OCI-LY1 (cell line): ENCODE measurements around the gene MAGI2.

Experiments
- H2AFZ ChIP-seq: fragments of 200-600 bp; sonication (generic), shearing (Covaris generic); 2 replicates; pipeline ENCODE4 v1.6.0; 2014; ENCODE audit warnings: antibody characterized with exemption, mild to moderate bottlenecking, low read length
- H3F3A ChIP-seq: fragments of 200-600 bp; sonication (generic), shearing (Covaris generic); 2 replicates; pipeline ENCODE4 v1.6.0; 2014; ENCODE audit warnings: mild to moderate bottlenecking, antibody characterized with exemption, low read length, moderate library complexity; ENCODE audit not compliant: insufficient read depth
- H3K27ac ChIP-seq: fragments of 200-600 bp; sonication (generic); 2 replicates; pipeline ENCODE4 v1.5.1; 2014; ENCODE audit warnings: low read length, mixed run types, mild to moderate bottlenecking, low read depth; ENCODE audit not compliant: poor library complexity, severe bottlenecking
- H3K27me3 ChIP-seq: fragments of 200-600 bp; sonication (generic); 2 replicates; pipeline ENCODE4 v1.6.0; 2014; ENCODE audit warnings: antibody characterized with exemption, mild to moderate bottlenecking, low read length, moderate library complexity; ENCODE audit not compliant: insufficient read depth
- H3K36me3 ChIP-seq: fragments of 200-600 bp; sonication (generic); 2 replicates; pipeline ENCODE4 v1.6.1; 2014; ENCODE audit warnings: mild to moderate bottlenecking, antibody characterized with exemption, low read length, moderate library complexity, mixed read lengths; ENCODE audit not compliant: insufficient read depth
- H3K4me1 ChIP-seq: fragments of 200-600 bp; sonication (generic); 2 replicates; pipeline ENCODE4 v1.5.1; 2014; ENCODE audit warnings: mild to moderate bottlenecking, low read length, moderate library complexity; ENCODE audit not compliant: insufficient read depth, severe bottlenecking
- H3K4me2 ChIP-seq: fragments of 200-600 bp; sonication (generic), shearing (Covaris generic); 2 replicates; pipeline ENCODE4 v1.6.1; 2014; ENCODE audit warnings: low read length
- H3K4me3 ChIP-seq: fragments of 200-600 bp; sonication (generic); 2 replicates; pipeline ENCODE4 v1.5.1; 2014; ENCODE audit warnings: low read length, low read depth, mild to moderate bottlenecking, mixed read lengths; ENCODE audit not compliant: poor library complexity, severe bottlenecking
- H3K79me2 ChIP-seq: fragments of 200-600 bp; shearing (Covaris generic); 2 replicates; pipeline ENCODE4 v1.6.1; 2016; ENCODE audit warnings: mixed run types, low read length, mixed read lengths; ENCODE audit not compliant: insufficient read depth
- H3K9ac ChIP-seq: fragments of 200-600 bp; sonication (generic), shearing (Covaris generic); 2 replicates; pipeline ENCODE4 v1.6.1; 2014; ENCODE audit warnings: mild to moderate bottlenecking, low read length, mixed read lengths
- H3K9me2 ChIP-seq: fragments of 200-600 bp; sonication (generic), shearing (Covaris generic); 2 replicates; pipeline ENCODE4 v1.6.1; 2014; ENCODE audit warnings: low read depth, mild to moderate bottlenecking, low read length, mixed read lengths
- H3K9me3 ChIP-seq: fragments of 200-600 bp; shearing (Covaris generic); 2 replicates; pipeline ENCODE4 v1.6.1; 2014; ENCODE audit warnings: low read length, mixed read lengths
- H4K20me1 ChIP-seq: fragments of 200-600 bp; sonication (generic), shearing (Covaris generic); 2 replicates; pipeline ENCODE4 v1.6.0; 2016; ENCODE audit warnings: mild to moderate bottlenecking, low read length; ENCODE audit not compliant: insufficient read depth
- EZH2 ChIP-seq: fragments of 200-600 bp; sonication (generic), shearing (Covaris generic); IDR thresholded peaks from 2 replicates; pipeline ENCODE4 v1.8.0; 2017; ENCODE audit warnings: borderline replicate concordance, mixed run types, mild to moderate bottlenecking, antibody characterized with exemption, low read length, moderate library complexity, mixed read lengths
- TF ChIP-seq, protein P1 (sequence below): fragments of 200-600 bp; sonication (generic), shearing (Covaris generic); IDR thresholded peaks from 2 replicates; pipeline ENCODE4 v1.5.1; 2017; ENCODE audit warnings: mild to moderate bottlenecking, antibody characterized with exemption, low read length, moderate library complexity, mixed read lengths

Gene MAGI2

GRCh38 chr7:77985232-77985973, 1468.1 kb downstream of the MAGI2 start:
- Histone ChIP-seq H3K79me2 (no peaks in the 10 kb centered on the region), H3K36me3 (no peaks in the 10 kb centered on the region), H2AFZ (no peak overlapping the region), H4K20me1 (no peaks in the 10 kb centered on the region), H3K27ac (no peak overlapping the region), H3K4me3 (no peak overlapping the region), H3K4me1 (peaks cover 8% of the 10 kb centered on the region), H3K9ac (no peak overlapping the region), H3F3A (no peaks in the 10 kb centered on the region), H3K9me3 (no peaks in the 10 kb centered on the region), H3K9me2 (no peaks in the 10 kb centered on the region), H3K27me3 (no peaks in the 10 kb centered on the region; the same call in 1 of the 2 replicates), H3K4me2 (no peak overlapping the region)
- TF ChIP-seq EZH2, result no peak
- TF ChIP-seq, protein P1, sequence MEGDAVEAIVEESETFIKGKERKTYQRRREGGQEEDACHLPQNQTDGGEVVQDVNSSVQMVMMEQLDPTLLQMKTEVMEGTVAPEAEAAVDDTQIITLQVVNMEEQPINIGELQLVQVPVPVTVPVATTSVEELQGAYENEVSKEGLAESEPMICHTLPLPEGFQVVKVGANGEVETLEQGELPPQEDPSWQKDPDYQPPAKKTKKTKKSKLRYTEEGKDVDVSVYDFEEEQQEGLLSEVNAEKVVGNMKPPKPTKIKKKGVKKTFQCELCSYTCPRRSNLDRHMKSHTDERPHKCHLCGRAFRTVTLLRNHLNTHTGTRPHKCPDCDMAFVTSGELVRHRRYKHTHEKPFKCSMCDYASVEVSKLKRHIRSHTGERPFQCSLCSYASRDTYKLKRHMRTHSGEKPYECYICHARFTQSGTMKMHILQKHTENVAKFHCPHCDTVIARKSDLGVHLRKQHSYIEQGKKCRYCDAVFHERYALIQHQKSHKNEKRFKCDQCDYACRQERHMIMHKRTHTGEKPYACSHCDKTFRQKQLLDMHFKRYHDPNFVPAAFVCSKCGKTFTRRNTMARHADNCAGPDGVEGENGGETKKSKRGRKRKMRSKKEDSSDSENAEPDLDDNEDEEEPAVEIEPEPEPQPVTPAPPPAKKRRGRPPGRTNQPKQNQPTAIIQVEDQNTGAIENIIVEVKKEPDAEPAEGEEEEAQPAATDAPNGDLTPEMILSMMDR, result no peak

DNA sequence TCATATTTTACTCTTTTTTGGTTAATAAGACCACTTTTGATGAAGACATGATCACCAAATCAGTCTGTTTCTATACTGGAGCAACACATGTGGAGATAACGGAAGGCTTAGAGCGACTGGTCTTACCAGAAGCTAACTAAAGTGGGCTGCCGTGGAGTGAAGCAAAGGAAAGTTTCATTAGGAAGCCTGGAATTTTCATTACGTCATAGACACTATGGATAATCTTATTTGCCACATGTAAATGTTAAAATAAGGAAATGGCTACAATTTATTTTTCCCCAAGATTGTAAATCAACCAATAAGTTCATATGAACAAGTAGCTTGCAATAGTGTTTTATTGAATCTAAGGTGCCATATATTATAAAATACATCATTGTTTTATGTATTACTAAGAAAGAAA, 1469.5 kb downstream of the MAGI2 start:
- Histone ChIP-seq H3F3A (no peaks in the 10 kb centered on the region), H2AFZ (no peak overlapping the region), H3K9me2 (no peaks in the 10 kb centered on the region), H3K4me2 (no peak overlapping the region), H3K9me3 (no peaks in the 10 kb centered on the region), H3K27me3 (no peaks in the 10 kb centered on the region), H3K79me2 (no peaks in the 10 kb centered on the region), H4K20me1 (no peaks in the 10 kb centered on the region), H3K36me3 (no peaks in the 10 kb centered on the region), H3K4me1 (no peaks in the 10 kb centered on the region), H3K27ac (no peak overlapping the region), H3K9ac (no peak overlapping the region), H3K4me3 (no peak overlapping the region)
- TF ChIP-seq, protein P1, result no peak
- no peak for TF ChIP-seq EZH2

GRCh38 chr7:77982926-77983550, 1470.4 kb downstream of the MAGI2 start:
- no peaks in the 10 kb centered on the region for H3K9me2 ChIP-seq
- no peak overlapping the region for H2AFZ ChIP-seq
- TF ChIP-seq, protein P1, result no peak
- no peak for TF ChIP-seq EZH2
- H3K4me1 ChIP-seq, result no peaks in the 10 kb centered on the region
- H3K9ac ChIP-seq, result no peak overlapping the region
- H3K27ac ChIP-seq, result no peak overlapping the region
- no peaks in the 10 kb centered on the region for H3K9me3 ChIP-seq
- no peaks in the 10 kb centered on the region for H3K27me3 ChIP-seq
- H3K79me2 ChIP-seq, result no peaks in the 10 kb centered on the region
- H3K36me3 ChIP-seq, result no peaks in the 10 kb centered on the region
- H3K4me3 ChIP-seq, result no peak overlapping the region
- H4K20me1 ChIP-seq, result no peaks in the 10 kb centered on the region
- H3K4me2 ChIP-seq, result no peak overlapping the region
- H3F3A ChIP-seq, result no peaks in the 10 kb centered on the region
